Keratinocyte (primary cell): ENCODE data around the gene WNT10A. TPM values are rescaled to one million over a fixed set of nuclear protein-coding genes. Genes with fewer than 3 reads are reported as not detected.

ENCODE experiments used
- DNase-seq: peaks from one replicate; pipeline ENCODE4 v3.0.0-alpha.2; 2011; ENCODE audit warnings: low read depth, missing footprints, low spot score
- FAIRE-seq: peaks from 2 replicates; lab custom pipeline; 2011; peaks lifted over from hg19 to GRCh38; lab: Jason Lieb, UNC
- H2AFZ ChIP-seq: 2 replicates; pipeline ENCODE4 v1.6.0; 2012; ENCODE audit warnings: low read length, control low read depth, inconsistent platforms; ENCODE audit not compliant: control insufficient read depth
- H3K27ac ChIP-seq: 2 replicates; pipeline ENCODE4 v1.5.1; 2011; ENCODE audit warnings: low read length; ENCODE audit not compliant: control insufficient read depth, insufficient read depth
- H3K27me3 ChIP-seq: 3 replicates; pipeline ENCODE4 v1.6.0; 2011; ENCODE audit warnings: low read length; ENCODE audit not compliant: control insufficient read depth, insufficient read depth; ENCODE audit errors: extremely low read depth
- H3K36me3 ChIP-seq, 2 experiments: 2 replicates in 1 of 2; 3 replicates in 1 of 2; pipeline ENCODE4 v1.5.1; 2011; ENCODE audit warnings: low read length in 2 of 2, mild to moderate bottlenecking in 1 of 2; ENCODE audit not compliant: control insufficient read depth in 2 of 2, insufficient read depth in 2 of 2; ENCODE audit errors: extremely low read depth in 1 of 2
- H3K4me1 ChIP-seq: 3 replicates; pipeline ENCODE4 v1.5.1; 2011; ENCODE audit warnings: low read length; ENCODE audit not compliant: control insufficient read depth, insufficient read depth; ENCODE audit errors: extremely low read depth
- H3K4me2 ChIP-seq: 3 replicates; pipeline ENCODE4 v1.6.0; 2011; ENCODE audit warnings: low read depth, low read length; ENCODE audit not compliant: control insufficient read depth, insufficient read depth; ENCODE audit errors: extremely low read depth
- H3K4me3 ChIP-seq, 3 experiments: fragments of 200-600 bp in 1 of 3; sonication (generic) in 1 of 3; 2 replicates in 2 of 3; 3 replicates in 1 of 3; pipeline ENCODE4 v1.5.1; 2011 to 2016; ENCODE audit warnings: low read length in 3 of 3, mild to moderate bottlenecking in 3 of 3, control low read depth in 2 of 3, inconsistent platforms in 1 of 3, low read depth in 1 of 3, mixed read lengths in 1 of 3, mixed run types in 1 of 3, moderate library complexity in 1 of 3; ENCODE audit not compliant: control insufficient read depth in 2 of 3, insufficient read depth in 2 of 3; ENCODE audit errors: extremely low read depth in 1 of 3
- H3K79me2 ChIP-seq: 2 replicates; pipeline ENCODE4 v1.6.0; 2012; ENCODE audit warnings: low read length; ENCODE audit not compliant: control insufficient read depth, insufficient read depth
- H3K9ac ChIP-seq: 3 replicates; pipeline ENCODE4 v1.6.0; 2011; ENCODE audit warnings: low read length; ENCODE audit not compliant: control insufficient read depth, insufficient read depth; ENCODE audit errors: extremely low read depth
- H3K9me1 ChIP-seq: 3 replicates; pipeline ENCODE4 v1.6.0; 2011; ENCODE audit warnings: low read length; ENCODE audit not compliant: control insufficient read depth, insufficient read depth; ENCODE audit errors: extremely low read depth
- H3K9me3 ChIP-seq: 2 replicates; pipeline ENCODE4 v1.5.1; 2012; ENCODE audit warnings: low read depth, low read length; ENCODE audit not compliant: control insufficient read depth
- H4K20me1 ChIP-seq: 3 replicates; pipeline ENCODE4 v1.6.0; 2011; ENCODE audit warnings: low read length; ENCODE audit not compliant: control insufficient read depth, insufficient read depth; ENCODE audit errors: extremely low read depth
- EZH2 ChIP-seq: IDR thresholded peaks from one replicate; pipeline ENCODE4 v1.6.1; 2012; ENCODE audit warnings: inconsistent platforms, mild to moderate bottlenecking, low read length, moderate library complexity
- dilution Hi-C: fragments of 300-500 bp; cut with MboI; formaldehyde crosslinking; loops from one replicate; pipeline ENCODE4 v1.7.0; 2020; ENCODE audit warnings: low sequenced_read_pairs; ENCODE audit not compliant: extremely low pct_ligation_motif_present
- polyA plus RNA-seq, 5 experiments: library from polyadenylated mRNA; depleted of rRNA in 3 of 5; stranded (reverse) in 3 of 5; stranded (forward) in 1 of 5; unstranded in 1 of 5; fragments of >200 nt; gene quantifications; 1 replicate in 1 of 5; 2 replicates in 3 of 5; 3 replicates in 1 of 5; pipeline versions ENCODE4 v1.2.1 to v1.2.3, GENCODE V29; 2011 to 2012; ENCODE audit warnings: missing spikeins in 2 of 5, low read depth in 1 of 5, low replicate concordance in 1 of 5
- TF ChIP-seq, protein P1 (sequence below), 3 experiments: IDR thresholded peaks in 1 of 3; conservative IDR thresholded peaks in 1 of 3; optimal IDR thresholded peaks in 1 of 3; 2 replicates in 2 of 3; 3 replicates in 1 of 3; pipeline versions ENCODE3 to v1.5.1; 2011; ENCODE audit warnings: low read length in 3 of 3, mild to moderate bottlenecking in 3 of 3, moderate library complexity in 2 of 3, control low read depth in 1 of 3, inconsistent platforms in 1 of 3; ENCODE audit not compliant: insufficient read depth in 2 of 3; ENCODE audit errors: extremely low read depth in 1 of 3

Gene WNT10A
- polyA plus RNA-seq, 1 donor (not counting 4 experiments of a cell fraction or from before 2014, with no cell fraction given), result 2.1 TPM

DNA sequence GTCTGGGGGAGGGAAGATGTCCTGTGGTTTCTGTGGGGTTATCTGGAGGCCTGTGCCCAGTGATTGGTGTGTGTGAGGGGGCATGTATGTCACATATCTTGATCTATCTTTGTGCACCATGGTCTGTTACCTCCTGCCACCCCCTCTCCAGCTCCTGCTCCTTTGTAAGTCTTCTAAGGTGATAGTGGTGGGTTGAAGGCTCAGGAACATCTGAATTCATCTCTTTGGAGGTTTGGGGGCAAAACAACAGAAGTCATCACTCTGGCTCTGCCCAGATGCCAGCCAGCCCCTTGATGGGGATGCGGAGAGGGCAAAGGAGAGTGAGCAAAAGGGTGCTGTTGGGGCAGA is 23.8 kb upstream of the WNT10A start:
- Histone ChIP-seq H3K9me1 (no peaks in the 10 kb centered on the region), H3K79me2 (no peaks in the 10 kb centered on the region), H4K20me1 (no peaks in the 10 kb centered on the region), H2AFZ (no peak overlapping the region), H3K4me3 (no peak overlapping the region), H3K9me3 (no peaks in the 10 kb centered on the region), H3K9ac (no peak overlapping the region), H3K27ac (no peak overlapping the region), H3K4me1 (peaks cover 16% of the 10 kb centered on the region), H3K27me3 (peaks cover 55% of the 10 kb centered on the region), H3K4me2 (no peak overlapping the region), H3K36me3 (no peaks in the 10 kb centered on the region)
- dilution Hi-C loops, result no loop called here
- DNase-seq (no peak), FAIRE-seq (no peak)
- TF ChIP-seq EZH2, result no peak
- TF ChIP-seq, protein P1, sequence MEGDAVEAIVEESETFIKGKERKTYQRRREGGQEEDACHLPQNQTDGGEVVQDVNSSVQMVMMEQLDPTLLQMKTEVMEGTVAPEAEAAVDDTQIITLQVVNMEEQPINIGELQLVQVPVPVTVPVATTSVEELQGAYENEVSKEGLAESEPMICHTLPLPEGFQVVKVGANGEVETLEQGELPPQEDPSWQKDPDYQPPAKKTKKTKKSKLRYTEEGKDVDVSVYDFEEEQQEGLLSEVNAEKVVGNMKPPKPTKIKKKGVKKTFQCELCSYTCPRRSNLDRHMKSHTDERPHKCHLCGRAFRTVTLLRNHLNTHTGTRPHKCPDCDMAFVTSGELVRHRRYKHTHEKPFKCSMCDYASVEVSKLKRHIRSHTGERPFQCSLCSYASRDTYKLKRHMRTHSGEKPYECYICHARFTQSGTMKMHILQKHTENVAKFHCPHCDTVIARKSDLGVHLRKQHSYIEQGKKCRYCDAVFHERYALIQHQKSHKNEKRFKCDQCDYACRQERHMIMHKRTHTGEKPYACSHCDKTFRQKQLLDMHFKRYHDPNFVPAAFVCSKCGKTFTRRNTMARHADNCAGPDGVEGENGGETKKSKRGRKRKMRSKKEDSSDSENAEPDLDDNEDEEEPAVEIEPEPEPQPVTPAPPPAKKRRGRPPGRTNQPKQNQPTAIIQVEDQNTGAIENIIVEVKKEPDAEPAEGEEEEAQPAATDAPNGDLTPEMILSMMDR (optimal IDR thresholded peaks at IDR 0.05 in 1 of 3, IDR thresholded peaks at IDR 0.05 in 1 of 3, conservative IDR thresholded peaks at IDR 0.05 in 1 of 3; ENCODE audit: extremely low read depth in 1 of 3, insufficient read depth in 2 of 3, low read length in 3 of 3), result no peak

- peaks cover 57% of the 10 kb centered on the region for H3K27me3 ChIP-seq
- no peak overlapping the region for H3K4me2 ChIP-seq
Observed at GRCh38 chr2:218857371-218858137, 23.1 kb upstream of the WNT10A start.

More at GRCh38 chr2:218857371-218858137, 23.1 kb upstream of the WNT10A start:
- Histone ChIP-seq H3K4me1 (peaks cover 16% of the 10 kb centered on the region), H3K9me1 (no peaks in the 10 kb centered on the region), H3K27ac (no peak overlapping the region), H3K9ac (no peak overlapping the region), H2AFZ (no peak overlapping the region), H3K36me3 (no peaks in the 10 kb centered on the region), H3K4me3 (no peak overlapping the region), H3K79me2 (no peaks in the 10 kb centered on the region), H4K20me1 (no peaks in the 10 kb centered on the region), H3K9me3 (no peaks in the 10 kb centered on the region)
- TF ChIP-seq, protein P1 (optimal IDR thresholded peaks at IDR 0.05 in 1 of 3, IDR thresholded peaks at IDR 0.05 in 1 of 3, conservative IDR thresholded peaks at IDR 0.05 in 1 of 3; ENCODE audit: extremely low read depth in 1 of 3, insufficient read depth in 2 of 3, low read length in 3 of 3), result no peak
- no peak for TF ChIP-seq EZH2
- dilution Hi-C loops, result no loop called here
- no peak for FAIRE-seq
- no peak for DNase-seq
